Endothelial cell of umbilical vein (primary cell): Measurements from ENCODE around the gene LSP1. TPM values are rescaled to one million over a fixed set of nuclear protein-coding genes. Genes with fewer than 3 reads are reported as not detected.

Experiments
- BruUV-seq: library from RNA; stranded (reverse); fragments of 400-500 nt; replicated peaks from 2 replicates; lab custom pipeline; 2021; lab: Mats Ljungman, UMichigan
- CTCF ChIA-PET: fragments of 300-600, 350-600 bp; sonication (Branson Sonifier 250); formaldehyde crosslinking; loops from one replicate; lab custom pipeline; 2021; ENCODE audit warnings: antibody characterized with exemption, inconsistent platforms; lab: Charles Lee
- POLR2A ChIA-PET: fragments of 300-600, 350-600 bp; sonication (Branson Sonifier 250); formaldehyde crosslinking; loops from one replicate; lab custom pipeline; 2021; ENCODE audit warnings: antibody characterized with exemption, inconsistent platforms; lab: Charles Lee
- DNase-seq: peaks from one replicate; pipeline ENCODE4 v3.0.0-alpha.2; 2011; ENCODE audit warnings: low read depth, low spot score
- FAIRE-seq: peaks from 2 replicates; lab custom pipeline; 2011; peaks lifted over from hg19 to GRCh38; lab: Jason Lieb, UNC
- H2AFZ ChIP-seq: 2 replicates; pipeline ENCODE4 v1.6.0; 2012; ENCODE audit warnings: low read depth, low read length, control low read depth, inconsistent platforms
- H3K27ac ChIP-seq: 2 replicates; pipeline ENCODE4 v1.5.1; 2011; ENCODE audit warnings: low read depth, mild to moderate bottlenecking, control low read depth, low read length, moderate library complexity; ENCODE audit not compliant: insufficient read depth
- H3K27me3 ChIP-seq, 2 experiments: 2 replicates each; pipeline versions ENCODE4 v1.6.0 to v1.6.1; 2011; ENCODE audit warnings: low read length in 2 of 2, mixed read lengths in 1 of 2; ENCODE audit not compliant: control insufficient read depth in 2 of 2, insufficient read depth in 2 of 2
- H3K36me3 ChIP-seq, 2 experiments: 2 replicates in 1 of 2; 3 replicates in 1 of 2; pipeline ENCODE4 v1.5.1; 2011; ENCODE audit warnings: low read length in 2 of 2, mild to moderate bottlenecking in 1 of 2, moderate library complexity in 1 of 2; ENCODE audit not compliant: control insufficient read depth in 2 of 2, insufficient read depth in 2 of 2; ENCODE audit errors: extremely low read depth in 1 of 2
- H3K4me1 ChIP-seq: 3 replicates; pipeline ENCODE4 v1.5.1; 2011; ENCODE audit warnings: mild to moderate bottlenecking, low read length; ENCODE audit not compliant: control insufficient read depth, insufficient read depth; ENCODE audit errors: extremely low read depth
- H3K4me2 ChIP-seq: 2 replicates; pipeline ENCODE4 v1.6.1; 2011; ENCODE audit warnings: low read length, control low read depth, mixed read lengths; ENCODE audit not compliant: insufficient read depth
- H3K4me3 ChIP-seq, 3 experiments: fragments of 200-600 bp in 1 of 3; sonication (generic), shearing (Covaris generic) in 1 of 3; replicated peaks in 1 of 3; 2 replicates each; pipeline ENCODE4 v1.5.1; 2011 to 2016; ENCODE audit warnings: control low read depth in 3 of 3, low read length in 3 of 3, mild to moderate bottlenecking in 2 of 3, inconsistent platforms in 1 of 3, low read depth in 1 of 3, moderate library complexity in 1 of 3; ENCODE audit not compliant: insufficient read depth in 1 of 3
- H3K79me2 ChIP-seq: 2 replicates; pipeline ENCODE4 v1.6.0; 2012; ENCODE audit warnings: low read length, inconsistent platforms; ENCODE audit not compliant: control insufficient read depth, insufficient read depth
- H3K9ac ChIP-seq: replicated peaks from 2 replicates; pipeline ENCODE3; 2011; ENCODE audit warnings: low read length, control low read depth; ENCODE audit not compliant: insufficient read depth; ENCODE audit errors: extremely low read depth
- H3K9me1 ChIP-seq: replicated peaks from 3 replicates; pipeline ENCODE4 v1.6.0; 2011; ENCODE audit warnings: mild to moderate bottlenecking, low read length; ENCODE audit not compliant: control insufficient read depth, insufficient read depth; ENCODE audit errors: extremely low read depth
- H3K9me3 ChIP-seq: replicated peaks from 2 replicates; pipeline ENCODE4 v1.5.1; 2012; ENCODE audit warnings: low read length, inconsistent platforms; ENCODE audit not compliant: control insufficient read depth, insufficient read depth
- H4K20me1 ChIP-seq: replicated peaks from 2 replicates; pipeline ENCODE3; 2011; ENCODE audit warnings: mild to moderate bottlenecking, low read length; ENCODE audit not compliant: control insufficient read depth, insufficient read depth; ENCODE audit errors: extremely low read depth
- EZH2 ChIP-seq: IDR thresholded peaks from 2 replicates; pipeline ENCODE4 v1.6.1; 2012; ENCODE audit warnings: borderline replicate concordance, low read depth, mild to moderate bottlenecking, moderate library complexity, low read length, inconsistent platforms; ENCODE audit not compliant: severe bottlenecking
- FOS ChIP-seq: IDR thresholded peaks from 2 replicates; pipeline ENCODE4 v1.6.1; 2011; ENCODE audit warnings: mild to moderate bottlenecking, low read length, moderate library complexity, borderline replicate concordance; ENCODE audit not compliant: insufficient read depth
- GATA2 ChIP-seq: IDR thresholded peaks from 2 replicates; pipeline ENCODE4 v1.7.0; 2011; ENCODE audit warnings: low read depth, mild to moderate bottlenecking, moderate library complexity, mixed read lengths, low read length; ENCODE audit not compliant: insufficient read length, insufficient read depth
- JUN ChIP-seq: IDR thresholded peaks from 2 replicates; pipeline ENCODE4 v1.6.1; 2011; ENCODE audit warnings: borderline replicate concordance, low read depth; ENCODE audit not compliant: insufficient read length, insufficient read depth
- MYC ChIP-seq: IDR thresholded peaks from one replicate; pipeline ENCODE4 v1.6.1; 2011; ENCODE audit warnings: mild to moderate bottlenecking, low read depth, low read length
- POLR2A ChIP-seq: IDR thresholded peaks from 2 replicates; pipeline ENCODE4 v1.6.1; 2012; ENCODE audit warnings: low read depth, mild to moderate bottlenecking, control low read depth, low read length
- POLR2AphosphoS5 ChIP-seq: IDR thresholded peaks from 2 replicates; pipeline ENCODE4 v1.6.1; 2012; ENCODE audit warnings: low read depth, mild to moderate bottlenecking, control low read depth, low read length, moderate library complexity; ENCODE audit not compliant: insufficient read depth
- dilution Hi-C: fragments of 300-500 bp; cut with MboI; formaldehyde crosslinking; loops from one replicate; pipeline ENCODE4 v1.15.0; 2019; ENCODE audit warnings: low sequenced_read_pairs; ENCODE audit not compliant: extremely low pct_ligation_motif_present
- intact Hi-C: fragments of 100-400 bp; cut with micrococcal nuclease; formaldehyde crosslinking; loops from one replicate; pipeline ENCODE4 v1.10.0; 2022
- polyA plus RNA-seq, 4 experiments: library from polyadenylated mRNA; depleted of rRNA in 3 of 4; stranded (reverse) in 3 of 4; unstranded in 1 of 4; fragments of >200 nt; gene quantifications; 2 replicates each; pipeline versions ENCODE4 v1.2.1 to v1.2.3, GENCODE V29; 2011 to 2012; ENCODE audit warnings: missing spikeins in 1 of 4
- total RNA-seq: library from RNA; stranded (reverse); gene quantifications from 2 replicates; pipeline ENCODE4 v1.2.3, GENCODE V29; 2021
- TF ChIP-seq, protein P1 (sequence below): IDR thresholded peaks from 2 replicates; pipeline ENCODE4 v1.6.1; 2011; ENCODE audit not compliant: insufficient read depth, insufficient read length
- TF ChIP-seq, protein P2 (sequence below), 2 donors: IDR thresholded peaks; 1 replicate in 1 of 2; 2 replicates in 1 of 2; pipeline ENCODE4 v1.5.1; 2011; ENCODE audit warnings: low read length in 2 of 2, mild to moderate bottlenecking in 2 of 2, moderate library complexity in 2 of 2, control low read depth in 1 of 2, inconsistent platforms in 1 of 2, low read depth in 1 of 2; ENCODE audit not compliant: insufficient read depth in 1 of 2; ENCODE audit errors: extremely low read depth in 1 of 2

Gene LSP1
- total and polyA plus RNA-seq, 2 donors (not counting 3 experiments of a cell fraction or from before 2014, with no cell fraction given), result not detected

DNA sequence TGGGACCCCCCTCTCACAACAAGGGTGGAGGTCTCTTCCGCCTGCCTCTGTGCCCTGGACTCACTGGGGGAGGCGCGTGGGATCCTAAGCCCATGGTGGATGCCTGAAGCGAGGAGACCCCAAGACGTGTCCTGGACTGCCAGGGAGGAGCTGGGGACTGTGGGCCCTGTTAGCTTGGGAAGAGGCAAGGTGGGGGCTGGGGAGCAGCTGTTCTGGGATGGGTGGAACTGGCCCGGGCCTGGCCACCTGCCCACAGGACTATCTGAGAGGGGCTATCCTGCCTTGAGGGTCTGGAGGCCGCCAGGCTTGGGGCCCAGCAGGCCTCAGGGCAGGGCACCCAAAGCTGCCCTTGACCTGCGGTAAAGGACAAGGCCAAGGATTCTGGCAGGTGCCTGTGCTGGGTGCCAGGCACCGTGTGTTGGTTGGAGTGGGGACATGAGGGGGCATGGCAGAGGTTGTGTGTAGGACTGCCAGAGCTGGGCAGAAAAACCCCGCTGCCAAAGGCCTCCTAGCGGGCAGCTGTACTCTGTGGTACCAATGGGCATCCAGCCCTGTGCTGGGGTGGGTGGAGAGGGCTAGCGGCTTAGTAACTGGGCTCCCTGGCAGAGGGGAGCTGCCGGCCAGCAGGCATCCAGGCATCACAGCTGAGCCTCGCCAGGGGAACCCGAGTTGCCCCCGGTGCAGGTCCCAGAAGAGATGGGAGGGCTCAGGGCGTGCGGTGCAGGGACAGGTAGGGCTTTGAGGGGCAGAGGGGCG, 670 bp downstream of the LSP1 start:
- no peaks in the 10 kb centered on the region for H3K36me3 ChIP-seq
- H3K9ac ChIP-seq, result no peak overlapping the region
- no peaks in the 10 kb centered on the region for H3K79me2 ChIP-seq
- CTCF ChIA-PET, result interaction anchor here (0.9 to 1.1 kb wide), 2 partner anchors 29 kb away, joined by 3 read pairs; no protein-coding TSS in a partner anchor
- no peaks in the 10 kb centered on the region for H4K20me1 ChIP-seq
- no TSS peak for BruUV-seq
- no peak overlapping the region for H3K4me3 ChIP-seq
- H3K4me1 ChIP-seq, result no peaks in the 10 kb centered on the region
- POLR2A ChIA-PET, result no interaction called here
- TF ChIP-seq MYC (no peak), GATA2 (no peak), EZH2 (no peak), POLR2A (no peak), FOS (no peak), JUN (no peak), POLR2AphosphoS5 (no peak)
- TF ChIP-seq, protein P1, sequence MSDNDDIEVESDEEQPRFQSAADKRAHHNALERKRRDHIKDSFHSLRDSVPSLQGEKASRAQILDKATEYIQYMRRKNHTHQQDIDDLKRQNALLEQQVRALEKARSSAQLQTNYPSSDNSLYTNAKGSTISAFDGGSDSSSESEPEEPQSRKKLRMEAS, result no peak
- TF ChIP-seq, protein P2, sequence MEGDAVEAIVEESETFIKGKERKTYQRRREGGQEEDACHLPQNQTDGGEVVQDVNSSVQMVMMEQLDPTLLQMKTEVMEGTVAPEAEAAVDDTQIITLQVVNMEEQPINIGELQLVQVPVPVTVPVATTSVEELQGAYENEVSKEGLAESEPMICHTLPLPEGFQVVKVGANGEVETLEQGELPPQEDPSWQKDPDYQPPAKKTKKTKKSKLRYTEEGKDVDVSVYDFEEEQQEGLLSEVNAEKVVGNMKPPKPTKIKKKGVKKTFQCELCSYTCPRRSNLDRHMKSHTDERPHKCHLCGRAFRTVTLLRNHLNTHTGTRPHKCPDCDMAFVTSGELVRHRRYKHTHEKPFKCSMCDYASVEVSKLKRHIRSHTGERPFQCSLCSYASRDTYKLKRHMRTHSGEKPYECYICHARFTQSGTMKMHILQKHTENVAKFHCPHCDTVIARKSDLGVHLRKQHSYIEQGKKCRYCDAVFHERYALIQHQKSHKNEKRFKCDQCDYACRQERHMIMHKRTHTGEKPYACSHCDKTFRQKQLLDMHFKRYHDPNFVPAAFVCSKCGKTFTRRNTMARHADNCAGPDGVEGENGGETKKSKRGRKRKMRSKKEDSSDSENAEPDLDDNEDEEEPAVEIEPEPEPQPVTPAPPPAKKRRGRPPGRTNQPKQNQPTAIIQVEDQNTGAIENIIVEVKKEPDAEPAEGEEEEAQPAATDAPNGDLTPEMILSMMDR (IDR thresholded peaks at IDR 0.05; ENCODE audit: extremely low read depth in 1 of 2, insufficient read depth in 1 of 2, low read depth in 1 of 2, low read length in 2 of 2), result no peak
- no peaks in the 10 kb centered on the region for H3K9me1 ChIP-seq
- H3K4me2 ChIP-seq, result no peak overlapping the region
- intact Hi-C loops (no loop called here), dilution Hi-C loops (no loop called here)
- DNase-seq (no peak), FAIRE-seq (no peak)
- H3K9me3 ChIP-seq, result no peaks in the 10 kb centered on the region
- H3K27me3 ChIP-seq, result no peaks in the 10 kb centered on the region
- H3K27ac ChIP-seq, result no peak overlapping the region
- no peak overlapping the region for H2AFZ ChIP-seq
